Adrenal gland (tissue), 5 donors: ENCODE measurements around the gene RMP24.

ENCODE experiments used
- CTCF ChIP-seq, 6 experiments: fragments of 450-650 bp in 4 of 6; fragments of 200-600 bp in 2 of 6; sonication (generic) in 1 of 6; IDR thresholded peaks; 1 replicate in 5 of 6; 2 replicates in 1 of 6; pipeline versions ENCODE4 v1.5.1 to v1.8.0; 2016 to 2021; ENCODE audit warnings: antibody characterized with exemption in 6 of 6, mild to moderate bottlenecking in 2 of 6, moderate library complexity in 1 of 6
- POLR2A ChIP-seq, 2 donors: fragments of 450-650 bp; IDR thresholded peaks; one replicate each; pipeline ENCODE4 v1.6.1; 2017; ENCODE audit warnings: antibody characterized with exemption in 2 of 2, mild to moderate bottlenecking in 2 of 2, moderate library complexity in 1 of 2
- donor health status: DM: no; HTN: no; CAD: no.

- TF ChIP-seq CTCF (IDR thresholded peaks at IDR 0.05) (no peak), POLR2A (IDR thresholded peaks at IDR 0.05) (no peak)
Observed at GRCh38 chr18:35926884-35927283, 45.6 kb upstream of the RMP24 start.
